Prostate gland (tissue), 2 donors: ENCODE data around the gene ZNF345. TPM values are rescaled to one million over a fixed set of nuclear protein-coding genes. Genes with fewer than 3 reads are reported as not detected.

Source experiments
- DNase-seq: peaks from one replicate; pipeline ENCODE4 v3.0.0-alpha.2; 2019; ENCODE audit warnings: low spot score
- H3K27ac ChIP-seq, 2 donors: fragments of 200-600 bp; sonication (generic); 2 replicates each; pipeline ENCODE4 v1.5.1; 2017 to 2019
- H3K27me3 ChIP-seq: fragments of 200-600 bp; sonication (generic); replicated peaks from 2 replicates; pipeline ENCODE4 v1.5.1; 2019; ENCODE audit not compliant: insufficient read depth
- H3K36me3 ChIP-seq, 2 donors: fragments of 200-600 bp; sonication (generic); 1 replicate in 1 of 2; 2 replicates in 1 of 2; pipeline versions ENCODE4 v1.5.1 to v1.8.1; 2017 to 2019
- H3K4me1 ChIP-seq: fragments of 200-600 bp; sonication (generic); replicated peaks from 2 replicates; pipeline ENCODE4 v1.5.1; 2019
- H3K4me3 ChIP-seq, 2 donors: fragments of 200-600 bp; sonication (generic); 2 replicates each; pipeline ENCODE4 v1.5.1; 2017 to 2019
- H3K9me3 ChIP-seq: fragments of 200-600 bp; sonication (generic); 2 replicates; pipeline ENCODE4 v1.5.1; 2017
- CTCF ChIP-seq, 4 experiments: fragments of 200-600 bp in 2 of 4; fragments of 450-650 bp in 2 of 4; sonication (generic) in 2 of 4; IDR thresholded peaks; 1 replicate in 3 of 4; 2 replicates in 1 of 4; pipeline ENCODE4 v1.5.1; 2016 to 2019; ENCODE audit warnings: antibody characterized with exemption in 4 of 4, mild to moderate bottlenecking in 2 of 4, moderate library complexity in 2 of 4
- POLR2A ChIP-seq: fragments of 450-650 bp; IDR thresholded peaks from one replicate; pipeline ENCODE4 v1.6.1; 2016; ENCODE audit warnings: antibody characterized with exemption, mild to moderate bottlenecking
- POLR2AphosphoS5 ChIP-seq: sonication (generic); formaldehyde crosslinking; IDR thresholded peaks from one replicate; pipeline ENCODE4 v1.6.1; 2017; ENCODE audit warnings: antibody characterized with exemption
- WGBS: methylation state at CpG from one replicate; pipeline ENCODE4 v1.1.5; 2018; 5-methylcytosine and 5-hydroxymethylcytosine counted together
- intact Hi-C: fragments of 100-400 bp; cut with DNase I; formaldehyde crosslinking; loops from one replicate; pipeline ENCODE4 v1.14.2; 2022
- total RNA-seq, 2 donors: library from RNA; depleted of rRNA; stranded (reverse); fragments of >200 nt; gene quantifications; one replicate each; pipeline ENCODE4 v1.1.0, GENCODE V29; 2016

The ZNF345 gene
- total RNA-seq, 2 donors from 2014 or later, result 4.1 to 12.6 TPM

DNA sequence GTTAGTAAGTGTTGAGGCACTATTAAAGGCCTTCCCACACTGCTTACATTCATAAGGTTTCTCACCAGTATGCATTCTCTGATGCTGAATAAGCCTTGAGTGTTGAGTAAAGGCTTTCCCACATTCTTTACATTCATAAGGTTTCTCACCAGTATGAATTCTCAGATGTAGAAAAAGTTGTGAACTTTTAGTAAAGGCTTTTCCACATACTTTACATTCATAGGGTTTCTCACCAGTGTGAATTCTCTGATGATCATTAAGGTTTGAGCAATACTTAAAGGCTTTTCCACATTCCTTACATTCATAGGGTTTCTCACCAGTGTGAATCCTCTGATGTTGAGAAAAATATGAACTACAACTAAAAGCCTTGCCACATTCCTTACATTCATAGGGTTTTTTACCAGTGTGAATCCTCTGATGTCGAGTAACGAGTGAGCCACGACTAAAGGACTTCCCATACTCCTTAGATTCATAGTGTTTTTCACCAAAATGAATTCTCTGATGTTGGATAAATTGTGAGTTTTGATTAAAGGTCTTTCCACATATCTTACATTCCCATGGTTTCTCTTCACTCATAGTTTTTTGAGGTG, 41.2 kb downstream of the ZNF345 start:
- Histone ChIP-seq H3K4me3 (no peak overlapping the region), H3K4me1 (no peaks in the 10 kb centered on the region), H3K36me3 (peaks cover 12 to 17% of the 10 kb centered on the region in 2 donors), H3K27me3 (no peaks in the 10 kb centered on the region), H3K9me3 (peaks cover 10% of the 10 kb centered on the region), H3K27ac (no peak overlapping the region)
- no peak for DNase-seq
- TF ChIP-seq POLR2AphosphoS5 (no peak), POLR2A (no peak), CTCF (IDR thresholded peaks at IDR 0.05) (no peak)
- intact Hi-C loops, result no loop called here
- WGBS, result 98% methylated on average over 3 of the region's 3 CpGs

DNA sequence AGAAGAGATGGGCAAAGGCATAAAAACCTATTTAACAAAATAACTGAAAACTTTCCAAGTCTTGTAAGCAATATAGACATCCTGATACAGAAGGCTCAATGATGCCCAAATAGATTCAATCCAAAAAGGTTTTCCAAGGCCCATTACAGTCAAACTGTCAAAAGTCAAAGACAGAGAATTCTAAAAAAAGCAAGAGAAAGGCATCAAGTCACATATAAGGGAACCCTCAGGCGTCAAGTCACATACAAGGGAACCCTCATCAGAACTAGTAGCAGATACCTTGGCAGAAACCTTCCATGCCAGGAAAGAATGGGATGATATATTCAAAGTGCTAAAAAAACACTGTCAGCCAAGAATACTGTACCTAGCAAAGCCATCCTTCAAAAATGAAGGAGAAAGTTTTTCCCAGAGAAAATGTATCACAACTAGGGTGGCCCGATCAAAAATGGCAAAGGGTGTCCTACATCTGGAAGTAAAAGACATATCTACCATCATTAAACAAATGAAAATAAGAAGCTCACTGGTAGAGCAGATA, 44.2 kb downstream of the ZNF345 start:
- H3K9me3 ChIP-seq, result peaks cover 10% of the 10 kb centered on the region
- intact Hi-C loops, result no loop called here
- H3K4me1 ChIP-seq, result no peaks in the 10 kb centered on the region
- TF ChIP-seq POLR2A, result no peak
- TF ChIP-seq CTCF (IDR thresholded peaks at IDR 0.05), result no peak
- TF ChIP-seq POLR2AphosphoS5, result no peak
- H3K27me3 ChIP-seq, result no peaks in the 10 kb centered on the region
- 100% methylated on average over 2 of the region's 2 CpGs for WGBS
- H3K4me3 ChIP-seq, result no peak overlapping the region
- no peak for DNase-seq
- H3K36me3 ChIP-seq, result peaks cover 12 to 23% of the 10 kb centered on the region in 2 donors
- H3K27ac ChIP-seq, result no peak overlapping the region

- TF ChIP-seq POLR2AphosphoS5, result no peak
- TF ChIP-seq POLR2A, result no peak
- no peak for TF ChIP-seq CTCF (IDR thresholded peaks at IDR 0.05)
- H3K27ac ChIP-seq, result no peak overlapping the region
- H3K4me3 ChIP-seq, result no peak overlapping the region
- no peaks in the 10 kb centered on the region for H3K27me3 ChIP-seq
- WGBS, result 98% methylated on average over 4 of the region's 4 CpGs
- no peaks in the 10 kb centered on the region for H3K4me1 ChIP-seq
- intact Hi-C loops, result no loop called here
- DNase-seq, result no peak
- peaks cover 6 to 11% of the 10 kb centered on the region in 2 donors for H3K36me3 ChIP-seq
- peaks cover 10% of the 10 kb centered on the region for H3K9me3 ChIP-seq
These were observed 47.7 kb downstream of the ZNF345 start for GRCh38 chr19:36898422-36898821.

DNA sequence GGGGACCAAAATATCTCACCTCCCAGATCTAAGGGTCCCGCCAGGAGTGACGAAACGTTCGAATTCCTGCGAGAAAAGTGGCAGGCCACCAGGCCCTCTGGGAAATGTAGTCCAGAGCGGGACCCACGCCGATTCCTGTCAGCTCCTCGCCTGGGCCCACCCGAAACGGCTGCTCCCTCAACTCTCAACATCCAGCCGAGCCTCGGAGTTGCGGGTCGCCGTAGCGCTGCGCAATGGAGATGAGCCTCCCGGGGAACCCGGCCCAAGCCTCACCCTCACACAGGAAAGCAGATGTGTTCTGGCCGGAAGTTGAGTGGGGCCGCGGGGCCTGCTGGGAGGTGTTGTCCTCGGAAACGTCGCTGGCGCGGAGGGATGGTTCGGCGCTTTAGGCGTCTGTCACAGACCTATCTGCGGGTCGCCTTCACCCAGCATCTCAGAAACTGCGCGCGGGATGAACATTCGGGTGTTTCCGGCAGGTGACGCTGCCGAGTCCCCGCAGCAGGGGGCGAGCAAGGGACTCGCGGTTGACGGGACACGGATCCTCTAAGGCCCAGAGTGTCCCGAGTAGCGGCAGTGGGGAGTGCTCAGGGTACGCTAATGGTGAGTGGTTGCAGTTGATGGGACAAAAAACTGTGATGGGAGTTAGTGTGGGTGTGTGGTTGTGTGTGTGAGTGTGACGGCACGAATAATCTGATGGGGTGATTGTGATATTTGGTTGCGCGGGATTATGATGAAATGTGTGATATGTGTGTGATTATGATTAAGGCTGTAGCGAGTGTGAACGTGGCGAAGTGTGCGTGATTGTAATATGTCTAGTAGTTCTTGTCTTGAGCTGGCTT, 65.5 kb downstream of the ZNF345 start, which contains the start of the genes ZNF568 and ZNF829:
Gene ZNF568 (plus strand): TSS at position 341 of the 839 bp plus-strand sequence. CDS start 6,439 bp downstream, outside the sequence.
Gene ZNF829 (minus strand): TSS at position 300 of the 839 bp plus-strand sequence. CDS start 1,124 bp downstream, outside the sequence.
- DNase-seq, result peak; percentile 88
- Histone ChIP-seq H3K4me1 (no peaks in the 10 kb centered on the region), H3K27me3 (no peaks in the 10 kb centered on the region), H3K36me3 (peaks cover 0 to 6% of the 10 kb centered on the region in 2 donors), H3K9me3 (no peaks in the 10 kb centered on the region), H3K4me3 (peak within 1 kb of the TSS; percentile 74 to 84), H3K27ac (peak within 1 kb of the TSS; percentile 95)
- under 1% methylated on average over 56 of the region's 57 CpGs for WGBS
- TF ChIP-seq CTCF (IDR thresholded peaks at IDR 0.05) (peak in 3 of 4 experiments; percentile 41 to 62 (median 53)), POLR2AphosphoS5 (peak; percentile 90), POLR2A (peak; percentile 8)
- intact Hi-C loops, result loop anchor here (5.0 kb wide), 2 partner anchors 64 to 551 kb away; partner anchors contain the start of genes ZNF345, ZNF569 and ZNF570
